ENCODE results near the gene CCDC57. TPM values are rescaled to one million over a fixed set of nuclear protein-coding genes. Genes with fewer than 3 reads are reported as not detected.

CCDC57 gene
- total and polyA plus RNA-seq, 2 of the 4 experiments (the other 2 are of a cell fraction), result 7.3 to 31.3 TPM

GRCh38 chr17:82217120-82217529 lies 4.5 kb upstream of the CCDC57 start:
- peak overlapping the region; percentile 100 for H3K4ac ChIP-seq (ENCODE audit: low read depth, low read length)
- H2AK5ac ChIP-seq (ENCODE audit: low read depth, low read length), result peak overlapping the region; percentile 100
- peak overlapping the region; percentile 100 for H2BK20ac ChIP-seq (ENCODE audit: low read depth, low read length)
- peaks cover 18 to 73% of the 10 kb centered on the region in 2 experiments; a peak in 3 of 4 replicates for H3K79me1 ChIP-seq (ENCODE audit: low read depth in 1 of 2, low read length in 2 of 2)
- ChIA-PET CTCF (no interaction called here), POLR2A (ENCODE audit: unreplicated experiment) (no interaction called here)
- H3K9ac ChIP-seq (ENCODE audit: low read depth, low read length), result peak overlapping the region; percentile 85
- ATAC-seq (ENCODE audit: low read depth) (peak; percentile 1), DNase-seq (no peak)
- no peaks in the 10 kb centered on the region for H3K36me3 ChIP-seq (ENCODE audit: control insufficient read depth, insufficient read depth, low read length)
- peak overlapping the region; percentile 27 for H3K4me2 ChIP-seq (ENCODE audit: low read depth, low read length)
- peak overlapping the region; percentile 100 for H2BK15ac ChIP-seq (ENCODE audit: low read depth, low read length)
- peak overlapping the region; percentile 100 for H2AK9ac ChIP-seq (replicated peaks; ENCODE audit: low read depth, low read length, poor library complexity)
- H3K18ac ChIP-seq (ENCODE audit: low read depth, low read length), result peak overlapping the region; percentile 99
- peak overlapping the region; percentile 98 to 100 for H4K8ac ChIP-seq (ENCODE audit: low read depth in 2 of 2, low read length in 2 of 2)
- H3K4me3 ChIP-seq (ENCODE audit: insufficient read depth, low read depth, low read length), result no peak overlapping the region
- peak overlapping the region; percentile 100 for H3K27ac ChIP-seq (ENCODE audit: insufficient read depth, low read length)
- TF ChIP-seq SMC3 (IDR thresholded peaks at IDR 0.05; ENCODE audit: low read depth, low read length) (no peak), CHD1 (IDR thresholded peaks at IDR 0.05; ENCODE audit: low read depth, low read length) (no peak), MXI1 (IDR thresholded peaks at IDR 0.05; ENCODE audit: borderline replicate concordance, low read depth, low read length) (no peak), USF2 (IDR thresholded peaks at IDR 0.05; ENCODE audit: low read depth, low read length) (no peak), RCOR1 (IDR thresholded peaks at IDR 0.05; ENCODE audit: insufficient replicate concordance, low read length) (no peak), FOS (IDR thresholded peaks at IDR 0.05; ENCODE audit: low read depth, low read length) (no peak), RAD21 (IDR thresholded peaks at IDR 0.05; ENCODE audit: low read length) (no peak), POLR2A (IDR thresholded peaks at IDR 0.05; ENCODE audit: low read depth, low read length) (no peak), CTCF (conservative IDR thresholded peaks at IDR 0.05; ENCODE audit: low read depth, low read length) (no peak), RFX5 (IDR thresholded peaks at IDR 0.05; ENCODE audit: low read depth, low read length) (no peak), NFE2L2 (IDR thresholded peaks at IDR 0.05; ENCODE audit: low read depth, low read length) (no peak), MAZ (IDR thresholded peaks at IDR 0.05; ENCODE audit: borderline replicate concordance, low read depth, low read length) (no peak), MAFK (IDR thresholded peaks at IDR 0.05; ENCODE audit: low read depth, low read length) (no peak), BHLHE40 (IDR thresholded peaks at IDR 0.05; ENCODE audit: low read depth, low read length) (no peak), ELK1 (IDR thresholded peaks at IDR 0.05; ENCODE audit: borderline replicate concordance, low read depth, low read length) (no peak)
- H4K20me1 ChIP-seq (ENCODE audit: insufficient read depth, low read length), result no peaks in the 10 kb centered on the region
- peak overlapping the region; percentile 99 for H4K5ac ChIP-seq (ENCODE audit: low read depth, low read length)
- dilution Hi-C loops (cut with HindIII; ENCODE audit: low sequenced_read_pairs, unreplicated experiment), result no loop called here
- peak overlapping the region; percentile 100 for H2BK5ac ChIP-seq (ENCODE audit: low read depth, low read length, poor library complexity, severe bottlenecking)
- H3K9me1 ChIP-seq (ENCODE audit: insufficient read depth, low read length), result peaks cover 34% of the 10 kb centered on the region
- no peaks in the 10 kb centered on the region for H3K27me3 ChIP-seq (ENCODE audit: control insufficient read depth, insufficient read depth, low read length)
- peak overlapping the region; percentile 100 for H4K91ac ChIP-seq (ENCODE audit: insufficient read depth, low read depth, low read length)
- peaks cover 46% of the 10 kb centered on the region for H3K4me1 ChIP-seq (ENCODE audit: control insufficient read depth, insufficient read depth, low read length)
- peak overlapping the region; percentile 100 for H3K14ac ChIP-seq (replicated peaks; ENCODE audit: low read depth, low read length)
- peak overlapping the region; percentile 80 for H2AFZ ChIP-seq (replicated peaks; ENCODE audit: low read length, poor library complexity)
- H3K23ac ChIP-seq (ENCODE audit: low read depth, low read length), result peak overlapping the region; percentile 100
- peak overlapping the region; percentile 92 for H3K56ac ChIP-seq (ENCODE audit: extremely low read depth, insufficient read depth, low read length)
- intact Hi-C loops (cut with micrococcal nuclease), result loop anchor here (2.0 kb wide), 1 partner anchor 14 kb away; no protein-coding TSS in a partner anchor
- H2BK120ac ChIP-seq (ENCODE audit: low read depth, low read length), result peak overlapping the region; percentile 100
- in situ Hi-C loops (cut with MboI; ENCODE audit: low sequenced_read_pairs), result no loop called here
- 65% methylated on average over 8 of the region's 12 CpGs; no CpG with 5 or more reads in 1 of the 2 experiments for WGBS, 2 experiments (ENCODE audit: extremely low coverage in 2 of 2, insufficient read length in 1 of 2)
- H3K9me3 ChIP-seq (ENCODE audit: control insufficient read depth, insufficient read depth, low read length), result no peaks in the 10 kb centered on the region
- no TSS peak for BruUV-seq (replicated peaks)

Measured in IMR-90 (cell line).